MM.1S (cell line): Measurements from ENCODE around the gene CYP8B1.

Source experiments
- DNase-seq: peaks from one replicate; pipeline ENCODE4 v3.0.0-alpha.2; 2015
- H2AFZ ChIP-seq: fragments of 300-600 bp; sonication (generic); 2 replicates; pipeline ENCODE4 v1.6.0; 2016; ENCODE audit warnings: antibody characterized with exemption, low read length
- H3F3A ChIP-seq: fragments of 300-600 bp; sonication (generic); 2 replicates; pipeline ENCODE4 v1.6.1; 2016; ENCODE audit warnings: mild to moderate bottlenecking, antibody characterized with exemption, low read length, moderate library complexity, mixed read lengths; ENCODE audit not compliant: insufficient read depth
- H3K27ac ChIP-seq: fragments of 300-600 bp; sonication (generic); 2 replicates; pipeline ENCODE4 v1.5.1; 2016; ENCODE audit warnings: mild to moderate bottlenecking, low read length
- H3K27me3 ChIP-seq: fragments of 300-600 bp; sonication (generic); replicated peaks from 2 replicates; pipeline ENCODE4 v1.6.0; 2016; ENCODE audit warnings: low read length; ENCODE audit not compliant: insufficient read depth
- H3K36me3 ChIP-seq: fragments of 300-600 bp; sonication (generic); replicated peaks from 2 replicates; pipeline ENCODE4 v1.6.1; 2016; ENCODE audit warnings: mild to moderate bottlenecking, low read length, mixed read lengths; ENCODE audit not compliant: insufficient read depth
- H3K4me1 ChIP-seq: fragments of 300-600 bp; sonication (generic); 2 replicates; pipeline ENCODE4 v1.6.1; 2016; ENCODE audit warnings: low read length, mixed read lengths
- H3K4me2 ChIP-seq: fragments of 300-600 bp; sonication (generic); 2 replicates; pipeline ENCODE4 v1.6.0; 2016; ENCODE audit warnings: low read depth, low read length
- H3K4me3 ChIP-seq: fragments of 300-600 bp; sonication (generic); 2 replicates; pipeline ENCODE4 v1.5.1; 2016; ENCODE audit warnings: low read length, mixed read lengths
- H3K79me2 ChIP-seq: fragments of 300-600 bp; sonication (generic); 2 replicates; pipeline ENCODE4 v1.6.1; 2016; ENCODE audit warnings: mixed run types, low read length, mixed read lengths
- H3K9ac ChIP-seq: fragments of 300-600 bp; sonication (generic); 2 replicates; pipeline ENCODE4 v1.6.1; 2016; ENCODE audit warnings: low read length, mixed read lengths
- H3K9me2 ChIP-seq: fragments of 300-600 bp; sonication (generic); replicated peaks from 2 replicates; pipeline ENCODE4 v1.6.1; 2016; ENCODE audit warnings: mild to moderate bottlenecking, low read length, mixed read lengths; ENCODE audit not compliant: insufficient read depth
- H3K9me3 ChIP-seq: fragments of 300-600 bp; sonication (generic); replicated peaks from 2 replicates; pipeline ENCODE4 v1.6.1; 2016; ENCODE audit warnings: mild to moderate bottlenecking, low read length, mixed read lengths; ENCODE audit not compliant: insufficient read depth
- H4K20me1 ChIP-seq: fragments of 300-600 bp; sonication (generic); 2 replicates; pipeline ENCODE4 v1.6.1; 2016; ENCODE audit warnings: mild to moderate bottlenecking, low read length, moderate library complexity, mixed read lengths; ENCODE audit not compliant: insufficient read depth
- CTCF ChIP-seq: fragments of 300-600 bp; sonication (generic); IDR thresholded peaks from 2 replicates; pipeline ENCODE4 v1.5.1; 2016; ENCODE audit warnings: antibody characterized with exemption, low read length, mixed read lengths
- EZH2phosphoT487 ChIP-seq: fragments of 300-600 bp; sonication (generic); IDR thresholded peaks from 2 replicates; pipeline ENCODE4 v1.6.1; 2018; ENCODE audit warnings: antibody characterized with exemption, low read length

The CYP8B1 gene

GRCh38 chr3:42843713-42844411 lies 31.8 kb downstream of the CYP8B1 start:
- Histone ChIP-seq H3K4me1 (peaks cover 7% of the 10 kb centered on the region; the same call in 1 of the 2 replicates), H3K9me3 (no peaks in the 10 kb centered on the region), H4K20me1 (no peaks in the 10 kb centered on the region), H3K4me2 (no peak overlapping the region), H3K36me3 (no peaks in the 10 kb centered on the region), H3K27ac (no peak overlapping the region), H2AFZ (no peak overlapping the region), H3K79me2 (no peaks in the 10 kb centered on the region), H3F3A (no peaks in the 10 kb centered on the region), H3K9ac (no peak overlapping the region), H3K27me3 (no peaks in the 10 kb centered on the region), H3K9me2 (no peaks in the 10 kb centered on the region), H3K4me3 (no peak overlapping the region)
- TF ChIP-seq CTCF (no peak), EZH2phosphoT487 (no peak)
- DNase-seq = no peak

- Histone ChIP-seq H4K20me1 (no peaks in the 10 kb centered on the region), H3K9ac (no peak overlapping the region), H2AFZ (no peak overlapping the region), H3K27me3 (no peaks in the 10 kb centered on the region), H3K4me2 (no peak overlapping the region), H3K4me3 (no peak overlapping the region), H3K36me3 (no peaks in the 10 kb centered on the region), H3F3A (no peaks in the 10 kb centered on the region), H3K27ac (no peak overlapping the region), H3K79me2 (no peaks in the 10 kb centered on the region), H3K4me1 (0 out of 2 replicates have a peak, but pooled peaks cover 3% of the 10 kb centered on the region), H3K9me3 (no peaks in the 10 kb centered on the region), H3K9me2 (no peaks in the 10 kb centered on the region)
- TF ChIP-seq EZH2phosphoT487 (no peak), CTCF (no peak)
- no peak for DNase-seq
These were observed 34.3 kb downstream of the CYP8B1 start for GRCh38 chr3:42841332-42841731.

GRCh38 chr3:42839616-42840015 lies 36.1 kb downstream of the CYP8B1 start:
- DNase-seq = peak; percentile 82
- no peak overlapping the region for H3K27ac ChIP-seq
- TF ChIP-seq CTCF (peak; percentile 75), EZH2phosphoT487 (no peak)
- no peaks in the 10 kb centered on the region for H3K36me3 ChIP-seq
- H3K27me3 ChIP-seq = no peaks in the 10 kb centered on the region
- H3F3A ChIP-seq = no peaks in the 10 kb centered on the region
- H3K4me2 ChIP-seq = peak overlapping the region; percentile 88
- H3K4me3 ChIP-seq = peak overlapping the region; percentile 44
- 0 out of 2 replicates have a peak, but pooled peaks cover 3% of the 10 kb centered on the region for H3K4me1 ChIP-seq
- H3K9me2 ChIP-seq = no peaks in the 10 kb centered on the region
- no peaks in the 10 kb centered on the region for H3K79me2 ChIP-seq
- peak overlapping the region; percentile 74 for H2AFZ ChIP-seq
- no peaks in the 10 kb centered on the region for H4K20me1 ChIP-seq
- no peaks in the 10 kb centered on the region for H3K9me3 ChIP-seq
- peak overlapping the region; percentile 47; the same call in 1 of the 2 replicates for H3K9ac ChIP-seq
